GM21576 (cell line): ENCODE data around the gene SLC6A7.

Source experiments
- ATAC-seq: cut with Tn5 transposase; IDR thresholded peaks from one replicate; pipeline ENCODE4 v1.9.1; 2021; ENCODE audit warnings: mild to moderate bottlenecking, moderate library complexity; ENCODE audit not compliant: unreplicated experiment

Gene SLC6A7

DNA sequence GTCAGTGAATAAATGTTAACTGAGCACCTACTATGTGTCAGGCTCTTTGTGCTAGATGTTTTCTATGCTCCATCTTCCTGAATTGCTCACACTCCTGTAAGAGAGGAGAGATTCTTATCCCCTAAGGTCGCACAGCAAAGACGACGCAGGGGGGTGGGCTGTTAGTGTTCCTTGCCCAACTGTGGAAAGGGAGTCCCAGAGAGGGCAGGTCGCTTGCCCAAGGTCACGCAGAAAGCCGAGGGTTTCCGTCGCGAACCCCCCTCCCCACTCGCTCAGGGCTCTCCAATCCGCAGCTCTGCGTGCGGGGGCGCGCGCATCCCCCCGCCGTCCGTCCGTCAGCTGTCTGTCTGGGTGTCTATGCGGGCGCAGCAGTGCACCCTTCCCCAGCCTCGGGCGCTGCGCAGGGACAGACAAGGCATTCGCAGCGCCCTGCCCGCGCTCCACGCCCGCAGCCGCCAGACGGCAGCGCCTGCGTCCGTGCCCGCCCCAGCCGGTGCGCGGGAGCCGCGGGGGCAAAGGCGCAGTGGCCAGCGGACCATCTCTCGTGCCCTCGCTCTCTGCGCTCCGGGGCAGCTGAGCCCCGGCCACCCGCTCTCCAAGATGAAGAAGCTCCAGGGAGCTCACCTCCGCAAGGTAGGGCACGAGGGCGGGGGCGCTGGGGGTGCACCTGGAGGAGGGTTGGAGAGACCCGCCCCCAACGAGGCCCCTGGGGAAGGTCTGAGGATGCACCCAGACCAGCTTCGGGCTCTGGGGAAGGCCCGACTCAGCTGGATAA is at the start of gene SLC6A7:
Gene SLC6A7, plus strand, starts transcription at position 335 of the 775 bp plus-strand sequence. Its CDS starts 266 bp downstream, at position 601.
- ATAC-seq: no peak

DNA sequence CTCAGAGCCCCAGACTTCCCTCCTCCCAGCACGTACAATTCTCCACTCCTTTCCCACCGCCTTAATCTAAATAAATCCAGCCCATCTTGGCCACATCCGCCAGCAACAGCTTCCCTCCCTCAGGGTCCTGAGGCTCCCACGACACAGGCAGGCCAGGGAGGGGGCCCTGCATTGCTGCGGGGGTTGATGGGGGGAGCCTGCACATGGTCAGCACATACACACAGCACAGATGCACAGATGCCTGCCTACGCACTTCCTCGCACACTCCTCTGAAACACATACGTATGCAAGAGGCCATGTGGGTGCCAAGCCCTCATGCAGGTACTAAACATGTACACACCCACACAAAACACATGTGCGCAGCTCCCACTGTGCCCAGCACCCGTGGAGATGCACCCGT is 49.0 kb upstream of the SLC6A7 start:
- no peak for ATAC-seq

GRCh38 chr5:150141544-150142184 is 48.2 kb upstream of the SLC6A7 start:
- ATAC-seq: no peak

GRCh38 chr5:150142185-150142958 is 47.5 kb upstream of the SLC6A7 start:
- no peak for ATAC-seq

- no peak for ATAC-seq
Observed at GRCh38 chr5:150142959-150143349, 46.9 kb upstream of the SLC6A7 start.

DNA sequence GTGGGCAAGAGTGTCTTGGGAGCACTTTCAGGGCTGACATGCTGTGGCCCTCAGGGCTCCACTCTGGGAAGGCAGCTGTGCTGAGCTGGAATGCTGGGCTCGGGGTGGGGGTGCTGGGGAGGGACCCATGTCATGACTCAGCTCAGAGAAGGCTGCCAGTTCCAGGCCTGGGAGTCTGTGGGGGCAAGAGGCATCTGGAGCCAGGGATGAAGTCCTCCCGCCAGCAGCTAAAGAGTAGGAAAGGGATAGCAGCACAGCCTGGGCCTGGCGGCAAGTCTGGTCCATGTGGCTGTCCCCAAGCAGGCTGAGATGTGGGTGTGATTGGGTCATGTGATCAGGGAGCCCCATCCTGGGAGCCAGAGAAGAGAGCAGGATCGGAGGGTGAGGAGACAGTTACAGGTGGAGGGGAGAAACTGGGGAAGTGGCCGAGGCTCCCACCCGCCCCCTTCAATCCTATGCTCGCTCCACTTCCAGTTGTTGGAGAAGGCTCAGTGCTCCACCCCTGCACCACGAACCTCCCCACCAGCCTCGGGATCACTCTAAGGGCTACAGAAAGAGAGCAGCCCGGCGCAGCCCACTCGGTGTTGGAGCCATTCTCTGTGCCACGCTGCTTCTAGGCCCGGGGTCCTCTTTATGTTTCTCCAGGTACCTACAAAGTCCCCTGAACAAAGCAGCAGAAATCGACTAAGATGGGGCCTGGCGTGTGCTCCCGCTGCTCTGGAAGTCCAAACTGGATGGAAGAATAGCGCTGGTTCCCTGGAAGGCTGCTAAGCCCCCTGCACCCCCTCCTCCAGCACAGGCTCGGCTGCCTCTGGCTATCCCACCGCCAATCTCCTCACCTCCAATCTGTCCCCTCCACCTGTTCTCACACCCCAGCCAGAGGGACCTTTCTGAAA is 46.3 kb upstream of the SLC6A7 start:
- no peak for ATAC-seq

DNA sequence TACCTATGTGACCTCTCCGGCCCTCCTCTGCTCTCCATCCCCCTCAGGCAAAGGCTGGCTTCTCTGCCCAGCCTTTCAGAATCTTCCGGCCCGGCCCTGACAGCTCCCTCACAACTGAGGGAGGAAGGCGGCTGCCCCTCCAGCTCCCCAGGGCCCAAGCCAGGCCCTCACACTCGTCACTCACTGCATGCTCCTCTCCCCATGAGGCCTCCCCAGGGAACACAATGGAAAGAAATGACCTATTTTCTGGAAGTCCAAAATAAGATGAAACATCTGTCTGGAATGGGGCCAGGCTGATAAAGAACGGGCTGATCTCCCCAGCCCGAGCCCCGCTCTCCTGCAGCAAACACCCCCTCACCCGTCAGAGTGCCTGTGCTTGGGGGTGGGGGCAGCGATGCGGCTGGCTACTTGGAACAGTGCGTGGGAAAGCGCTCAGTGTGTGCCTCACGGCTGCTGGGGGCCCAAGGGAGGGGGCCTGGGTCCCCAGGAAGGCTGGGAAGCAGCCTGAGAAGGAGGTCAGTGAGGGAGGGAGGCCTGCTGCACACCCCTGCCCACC is 45.5 kb upstream of the SLC6A7 start:
- ATAC-seq: no peak

- no peak for ATAC-seq
Observed at GRCh38 chr5:150144879-150145278, 45.0 kb upstream of the SLC6A7 start.

- no peak for ATAC-seq
Observed at GRCh38 chr5:150146235-150146634, 43.6 kb upstream of the SLC6A7 start.

GRCh38 chr5:150146862-150147601 is 42.8 kb upstream of the SLC6A7 start:
- ATAC-seq: no peak

DNA sequence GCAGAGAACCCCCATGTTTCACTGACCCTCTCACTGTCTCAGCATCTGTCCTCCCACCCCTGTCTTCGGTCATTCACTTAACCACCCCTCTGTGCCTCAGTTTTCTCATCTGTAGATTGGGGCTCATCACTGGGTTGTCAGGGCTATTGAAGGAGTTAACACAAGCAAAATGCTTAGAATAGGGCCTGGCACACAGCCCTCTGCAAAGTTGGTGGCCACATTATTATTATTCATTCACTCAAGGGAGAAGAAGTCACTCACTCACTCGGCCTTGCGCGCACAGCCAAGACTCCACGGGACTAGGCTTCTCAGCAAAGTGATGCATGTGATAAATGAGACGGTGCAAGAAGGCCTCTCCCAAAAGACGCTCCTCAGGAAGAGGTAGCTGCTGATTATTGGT is 42.2 kb upstream of the SLC6A7 start:
- no peak for ATAC-seq

DNA sequence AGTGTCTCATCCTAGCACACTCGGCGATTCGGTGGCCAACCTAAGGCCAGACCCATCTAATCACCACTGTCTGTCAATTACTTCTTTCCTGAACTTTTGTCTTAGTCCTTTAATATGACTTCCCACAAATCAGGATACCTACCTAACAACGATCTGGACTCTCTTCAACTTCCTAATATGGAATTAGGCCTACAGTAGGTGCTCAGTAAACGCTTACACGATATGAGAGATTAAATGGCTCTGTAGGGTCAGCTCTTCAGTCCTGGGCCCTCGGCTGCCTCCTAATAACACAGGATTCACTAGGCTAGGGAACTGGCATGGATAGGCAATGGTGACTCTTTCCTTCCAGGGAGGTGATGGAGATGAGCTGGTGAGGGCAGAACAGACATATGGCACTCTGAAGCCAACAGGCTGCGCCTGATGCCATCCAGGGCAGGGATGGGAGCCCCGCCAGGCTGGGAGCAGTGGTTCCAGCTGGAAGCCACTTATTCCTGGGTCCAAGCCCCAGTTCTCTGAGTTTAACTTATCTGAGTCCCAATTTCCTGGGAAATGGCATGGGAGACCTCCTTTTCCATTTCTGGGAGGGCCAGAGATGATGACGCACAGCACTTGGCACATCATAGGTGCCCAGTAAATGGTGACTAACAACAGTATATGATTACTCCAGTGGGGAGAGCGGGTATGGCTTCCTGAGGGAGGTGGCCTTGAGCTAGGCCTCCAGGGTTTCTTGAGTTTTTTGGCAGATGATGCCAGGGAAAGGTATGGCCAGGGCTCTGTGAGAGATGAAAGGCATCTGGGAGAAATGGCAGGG is 41.5 kb upstream of the SLC6A7 start:
- ATAC-seq: no peak

DNA sequence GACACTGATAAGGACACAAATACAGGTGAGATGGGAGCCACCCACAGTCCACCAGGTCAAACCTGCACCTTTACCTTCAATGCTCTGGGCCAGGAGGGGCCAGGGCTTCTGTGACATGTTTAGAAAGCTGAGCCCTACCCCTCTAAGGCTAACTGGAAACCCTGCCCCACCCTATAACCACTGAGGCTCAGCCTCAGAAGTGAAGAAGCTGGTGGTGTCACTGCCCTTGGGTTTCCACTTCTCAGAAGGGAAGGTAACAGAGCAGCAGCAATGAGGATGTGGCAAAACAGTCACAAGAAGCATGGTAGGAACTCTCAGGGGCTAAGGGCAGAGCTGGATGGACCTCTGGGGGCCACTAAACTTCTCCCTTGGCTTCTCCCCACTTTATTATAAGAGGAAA is 40.2 kb upstream of the SLC6A7 start:
- no peak for ATAC-seq

DNA sequence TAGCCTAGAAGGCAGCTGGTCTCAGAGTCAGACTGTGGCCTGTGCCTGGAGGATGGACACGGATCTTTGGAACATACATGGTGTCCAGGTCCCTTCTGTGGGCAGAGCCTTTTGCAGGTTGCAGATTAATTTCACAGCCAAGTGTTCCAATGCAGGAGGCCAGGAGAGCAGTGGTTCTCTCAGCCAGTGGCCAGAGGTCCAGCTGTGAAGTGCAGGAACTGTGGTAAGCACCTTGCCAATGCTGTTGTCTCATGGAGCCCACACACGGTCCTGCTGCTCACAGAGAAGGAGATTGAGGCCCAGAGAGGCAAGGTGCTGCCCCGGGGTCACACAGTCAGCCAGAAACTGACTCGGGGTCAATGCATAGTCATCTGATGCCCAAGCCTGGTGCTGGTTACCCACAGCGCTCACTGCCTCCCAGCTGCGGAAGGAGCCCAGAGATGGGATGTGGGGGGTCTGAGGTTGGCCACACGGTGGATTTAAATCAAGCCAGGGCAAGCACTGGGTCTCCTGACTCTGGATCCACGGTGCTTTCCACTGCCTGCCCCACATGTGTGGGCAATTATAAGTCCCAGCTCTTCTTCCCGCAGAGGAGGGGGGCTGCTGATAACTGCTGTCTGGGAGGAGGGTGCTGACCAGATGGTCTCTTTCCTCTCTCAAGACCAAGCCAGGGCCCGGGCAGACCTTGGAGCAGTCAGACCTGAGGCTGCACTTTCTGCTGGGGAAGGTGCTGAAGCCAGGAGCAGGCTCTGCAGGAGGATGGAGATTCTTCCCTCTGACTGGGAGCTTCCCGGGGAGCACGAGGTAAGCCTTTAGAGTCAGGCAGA is 37.0 kb upstream of the SLC6A7 start:
- no peak for ATAC-seq

GRCh38 chr5:150153483-150153882 is 36.4 kb upstream of the SLC6A7 start:
- ATAC-seq: no peak

GRCh38 chr5:150153957-150154617 is 35.8 kb upstream of the SLC6A7 start:
- ATAC-seq: no peak

DNA sequence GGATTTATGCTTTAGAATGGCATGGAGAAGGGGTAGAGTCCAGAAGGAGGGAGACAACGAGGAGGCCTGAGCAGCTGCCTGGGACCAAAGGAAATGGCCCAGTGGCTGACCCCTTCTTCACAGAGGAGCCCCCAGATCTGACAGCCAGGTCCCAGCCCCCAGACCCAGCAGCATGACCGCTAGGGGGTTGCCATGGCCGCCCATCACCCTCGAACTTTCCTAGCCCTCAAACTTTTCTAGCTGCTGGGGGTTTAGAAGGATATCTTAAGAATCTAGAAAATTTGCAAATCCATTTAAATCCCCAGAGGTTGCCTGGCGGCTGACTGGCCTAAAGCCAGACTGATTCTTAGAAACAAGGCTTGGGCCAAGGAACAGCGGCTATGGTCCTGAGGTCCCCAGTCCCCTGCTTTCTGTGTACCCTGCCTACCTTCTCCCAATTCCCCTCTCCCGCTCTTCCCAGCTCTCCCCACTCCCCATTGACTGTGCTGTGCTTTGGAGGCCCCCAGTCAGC is 35.2 kb upstream of the SLC6A7 start:
- ATAC-seq: no peak
